ENCODE results near the gene COG5. TPM values are rescaled to one million over a fixed set of nuclear protein-coding genes. Genes with fewer than 3 reads are reported as not detected.

The COG5 gene
- total and polyA plus RNA-seq, 10 donors: 3.6 to 86.6 (median 48.7) TPM

GRCh38 chr7:107494884-107495283, 68.8 kb downstream of the COG5 start:
- no peak for TF ChIP-seq POLR2AphosphoS5 (IDR thresholded peaks at IDR 0.05)
- no peak for TF ChIP-seq POLR2A (IDR thresholded peaks at IDR 0.05)
- TF ChIP-seq CTCF (IDR thresholded peaks at IDR 0.05 in 8 of 11, conservative IDR thresholded peaks at IDR 0.05 in 3 of 11): no peak
- no peaks in the 10 kb centered on the region for H3K9me3 ChIP-seq
- H3K4me3 ChIP-seq: no peak overlapping the region
- H3K27ac ChIP-seq: no peak overlapping the region
- no peaks in the 10 kb centered on the region for H3K27me3 ChIP-seq (replicated peaks in 1 of 7)
- peaks cover 0 to 3% (median 0%) of the 10 kb centered on the region in 6 donors for H3K36me3 ChIP-seq
- no peaks in the 10 kb centered on the region for H3K4me1 ChIP-seq
- WGBS, 5 donors: 85 to 97% (median 96%) methylated on average over 6 of the region's 6 CpGs
- intact Hi-C loops (cut with DNase I; ENCODE audit: low total_unique reads): no loop called here
- no peak for DNase-seq

GRCh38 chr7:107494315-107494751, 69.4 kb downstream of the COG5 start:
- Histone ChIP-seq H3K4me3 (no peak overlapping the region), H3K27ac (no peak overlapping the region), H3K9me3 (no peaks in the 10 kb centered on the region), H3K27me3 (replicated peaks in 1 of 7) (no peaks in the 10 kb centered on the region), H3K4me1 (no peaks in the 10 kb centered on the region), H3K36me3 (peaks cover 0 to 3% (median 0%) of the 10 kb centered on the region in 6 donors)
- no peak for TF ChIP-seq POLR2AphosphoS5 (IDR thresholded peaks at IDR 0.05)
- no peak for TF ChIP-seq POLR2A (IDR thresholded peaks at IDR 0.05)
- no peak for TF ChIP-seq CTCF (IDR thresholded peaks at IDR 0.05 in 8 of 11, conservative IDR thresholded peaks at IDR 0.05 in 3 of 11)
- DNase-seq: no peak
- WGBS, 5 donors: 86 to 97% (median 92%) methylated on average over 3 of the region's 3 CpGs
- intact Hi-C loops (cut with DNase I; ENCODE audit: low total_unique reads): no loop called here

GRCh38 chr7:107492875-107493274, 70.8 kb downstream of the COG5 start:
- no peaks in the 10 kb centered on the region for H3K4me1 ChIP-seq
- TF ChIP-seq CTCF (IDR thresholded peaks at IDR 0.05 in 8 of 11, conservative IDR thresholded peaks at IDR 0.05 in 3 of 11) (no peak), POLR2A (IDR thresholded peaks at IDR 0.05) (no peak), POLR2AphosphoS5 (IDR thresholded peaks at IDR 0.05) (no peak)
- WGBS, 5 donors: 92 to 100% (median 97%) methylated on average over 2 of the region's 2 CpGs
- DNase-seq: no peak
- H3K36me3 ChIP-seq: peaks cover 0 to 3% (median 0%) of the 10 kb centered on the region in 6 donors
- intact Hi-C loops (cut with DNase I; ENCODE audit: low total_unique reads): no loop called here
- no peaks in the 10 kb centered on the region for H3K9me3 ChIP-seq
- H3K27ac ChIP-seq: no peak overlapping the region
- no peak overlapping the region for H3K4me3 ChIP-seq
- H3K27me3 ChIP-seq (replicated peaks in 1 of 7): no peaks in the 10 kb centered on the region

GRCh38 chr7:107486041-107486440, 77.7 kb downstream of the COG5 start:
- 81 to 87% (median 83%) methylated on average over 3 of the region's 3 CpGs for WGBS, 5 donors
- no peaks in the 10 kb centered on the region for H3K27me3 ChIP-seq (replicated peaks in 1 of 7)
- no peaks in the 10 kb centered on the region for H3K9me3 ChIP-seq
- no peak for DNase-seq
- TF ChIP-seq CTCF (IDR thresholded peaks at IDR 0.05 in 8 of 11, conservative IDR thresholded peaks at IDR 0.05 in 3 of 11) (no peak), POLR2AphosphoS5 (IDR thresholded peaks at IDR 0.05) (no peak), POLR2A (IDR thresholded peaks at IDR 0.05) (no peak)
- H3K36me3 ChIP-seq: no peaks in the 10 kb centered on the region
- H3K4me1 ChIP-seq: no peaks in the 10 kb centered on the region
- no peak overlapping the region for H3K27ac ChIP-seq
- no peak overlapping the region for H3K4me3 ChIP-seq
- intact Hi-C loops (cut with DNase I; ENCODE audit: low total_unique reads): no loop called here
